Inferior parietal cortex (tissue), 1 donor: Measurements from ENCODE around the gene BCL2.
A peak's percentile ranks its signal among the peaks of the same experiment; 100 is the strongest.
"Not testable (repeated sequence)": the region's sequence is repeated elsewhere in the genome, so short reads cannot be mapped to it uniquely, and the experiment has no call there.

ENCODE experiments used
- DNase-seq: peaks from one replicate; pipeline ENCODE4 v3.0.0-alpha.2; 2016; ENCODE audit errors: extremely low spot score

BCL2 gene

GRCh38 chr18:63258749-63259566, 60.6 kb downstream of the BCL2 start:
- no peak for DNase-seq

- DNase-seq, result no peak
Observed at GRCh38 chr18:63257453-63257852, 62.1 kb downstream of the BCL2 start.

GRCh38 chr18:63255435-63255834, 64.1 kb downstream of the BCL2 start:
- DNase-seq, result no peak

- no peak for DNase-seq
Observed at GRCh38 chr18:63254716-63255399, 64.7 kb downstream of the BCL2 start.

GRCh38 chr18:63253428-63254372, 65.9 kb downstream of the BCL2 start:
- DNase-seq, result no peak

- no peak for DNase-seq
Observed at GRCh38 chr18:63253014-63253413, 66.6 kb downstream of the BCL2 start.

- no peak for DNase-seq
Observed at GRCh38 chr18:63249771-63250170, 69.8 kb downstream of the BCL2 start.

GRCh38 chr18:63247926-63248325, 71.6 kb downstream of the BCL2 start:
- no peak for DNase-seq

- no peak for DNase-seq
Observed at GRCh38 chr18:63247506-63247905, 72.1 kb downstream of the BCL2 start.

GRCh38 chr18:63245600-63245999, 74.0 kb downstream of the BCL2 start:
- DNase-seq, result no peak

- no peak for DNase-seq
Observed at GRCh38 chr18:63244607-63245006, 75.0 kb downstream of the BCL2 start.

- no peak for DNase-seq
Observed at GRCh38 chr18:63241760-63242159, 77.8 kb downstream of the BCL2 start.

GRCh38 chr18:63241317-63241712, 78.3 kb downstream of the BCL2 start:
- no peak for DNase-seq

- no peak for DNase-seq
Observed at GRCh38 chr18:63240531-63241316, 78.8 kb downstream of the BCL2 start.

- DNase-seq, result no peak
Observed at GRCh38 chr18:63238693-63239075, 80.9 kb downstream of the BCL2 start.

GRCh38 chr18:63237881-63238692, 81.5 kb downstream of the BCL2 start:
- DNase-seq, result peak; percentile 66

- DNase-seq, result no peak
Observed at GRCh38 chr18:63236921-63237846, 82.4 kb downstream of the BCL2 start.

- DNase-seq, result no peak
Observed at GRCh38 chr18:63236406-63236805, 83.2 kb downstream of the BCL2 start.

GRCh38 chr18:63235920-63236319, 83.6 kb downstream of the BCL2 start:
- not testable (repeated sequence) for DNase-seq
